Mesenchymal stem cell (in vitro differentiated cells and primary cell): ENCODE data around the gene TENM3.

Experiments used
- DNase-seq: peaks from one replicate; pipeline ENCODE4 v3.0.0-alpha.2; 2013
- H2AFZ ChIP-seq: one replicate; pipeline ENCODE4 v1.6.1; 2013; ENCODE audit warnings: low read depth, mild to moderate bottlenecking, control low read depth, inconsistent platforms, low read length, moderate library complexity
- H2AK5ac ChIP-seq: 2 replicates; pipeline ENCODE4 v1.6.1; 2013; ENCODE audit warnings: low read length, moderate library complexity, mild to moderate bottlenecking, inconsistent platforms; ENCODE audit not compliant: severe bottlenecking
- H2BK120ac ChIP-seq: one replicate; pipeline ENCODE4 v1.6.1; 2013; ENCODE audit warnings: low read depth, mild to moderate bottlenecking, inconsistent platforms, low read length, moderate library complexity
- H2BK12ac ChIP-seq, 2 experiments: one replicate each; pipeline ENCODE4 v1.6.1; 2013; ENCODE audit warnings: inconsistent platforms in 2 of 2, low read length in 2 of 2, mild to moderate bottlenecking in 2 of 2, moderate library complexity in 2 of 2, control low read depth in 1 of 2
- H2BK15ac ChIP-seq: one replicate; pipeline ENCODE4 v1.6.1; 2013; ENCODE audit warnings: mild to moderate bottlenecking, low read depth, inconsistent platforms; ENCODE audit not compliant: poor library complexity, severe bottlenecking
- H2BK5ac ChIP-seq: 2 replicates; pipeline ENCODE4 v1.6.1; 2013; ENCODE audit warnings: low read depth, mild to moderate bottlenecking, low read length, control low read depth, inconsistent platforms; ENCODE audit not compliant: poor library complexity, severe bottlenecking
- H3K14ac ChIP-seq, 2 experiments: one replicate each; pipeline ENCODE4 v1.6.1; 2013; ENCODE audit warnings: inconsistent platforms in 2 of 2, low read length in 2 of 2, control low read depth in 1 of 2, mild to moderate bottlenecking in 1 of 2, moderate library complexity in 1 of 2
- H3K18ac ChIP-seq, 2 experiments: one replicate each; pipeline ENCODE4 v1.6.1; 2013; ENCODE audit warnings: inconsistent platforms in 2 of 2, low read length in 2 of 2, control low read depth in 1 of 2, low read depth in 1 of 2, mild to moderate bottlenecking in 1 of 2
- H3K23ac ChIP-seq, 2 experiments: one replicate each; pipeline ENCODE4 v1.6.1; 2013; ENCODE audit warnings: inconsistent platforms in 2 of 2, low read length in 2 of 2, mild to moderate bottlenecking in 2 of 2, moderate library complexity in 2 of 2, control low read depth in 1 of 2
- H3K27ac ChIP-seq: 2 replicates; pipeline ENCODE4 v1.5.1; 2013; ENCODE audit warnings: mild to moderate bottlenecking, moderate library complexity, low read length, control low read depth, inconsistent platforms; ENCODE audit not compliant: poor library complexity, severe bottlenecking
- H3K27me3 ChIP-seq, 2 experiments: 2 replicates each; pipeline versions ENCODE4 v1.6.1 to v1.7.0; 2013; ENCODE audit warnings: low read length in 2 of 2, mild to moderate bottlenecking in 2 of 2, moderate library complexity in 2 of 2, control low read depth in 1 of 2, inconsistent platforms in 1 of 2; ENCODE audit not compliant: control insufficient read depth in 1 of 2, insufficient read depth in 1 of 2
- H3K36me3 ChIP-seq, 2 experiments: 2 replicates each; pipeline versions ENCODE4 v1.6.1 to v1.7.0; 2013; ENCODE audit warnings: low read length in 2 of 2, control low read depth in 1 of 2, inconsistent platforms in 1 of 2, low read depth in 1 of 2, mild to moderate bottlenecking in 1 of 2; ENCODE audit not compliant: insufficient read depth in 2 of 2, control insufficient read depth in 1 of 2
- H3K4ac ChIP-seq, 2 experiments: one replicate each; pipeline ENCODE4 v1.6.1; 2013; ENCODE audit warnings: inconsistent platforms in 2 of 2, low read length in 2 of 2, mild to moderate bottlenecking in 2 of 2, moderate library complexity in 2 of 2, control low read depth in 1 of 2, low read depth in 1 of 2
- H3K4me1 ChIP-seq: 2 replicates; pipeline ENCODE4 v1.6.1; 2013; ENCODE audit warnings: low read depth, low read length, control low read depth; ENCODE audit not compliant: control insufficient read depth, insufficient read depth
- H3K4me2 ChIP-seq: 2 replicates; pipeline ENCODE4 v1.6.1; 2013; ENCODE audit warnings: low read length, mild to moderate bottlenecking, inconsistent platforms; ENCODE audit not compliant: poor library complexity, severe bottlenecking
- H3K4me3 ChIP-seq, 2 experiments: 2 replicates each; pipeline versions ENCODE4 v1.5.1 to v1.7.0; 2013; ENCODE audit warnings: low read length in 2 of 2, mild to moderate bottlenecking in 2 of 2, control low read depth in 1 of 2, low read depth in 1 of 2; ENCODE audit not compliant: insufficient read depth in 1 of 2
- H3K79me1 ChIP-seq: replicated peaks from 2 replicates; pipeline ENCODE4 v1.6.1; 2013; ENCODE audit warnings: mild to moderate bottlenecking, control low read depth, low read length, inconsistent platforms; ENCODE audit not compliant: poor library complexity, severe bottlenecking
- H3K9ac ChIP-seq: 2 replicates; pipeline ENCODE4 v1.7.0; 2013; ENCODE audit warnings: mild to moderate bottlenecking, low read length, moderate library complexity
- H3K9me3 ChIP-seq: 2 replicates; pipeline ENCODE4 v1.7.0; 2013; ENCODE audit warnings: mild to moderate bottlenecking, low read length; ENCODE audit not compliant: control insufficient read depth
- H4K8ac ChIP-seq: one replicate; pipeline ENCODE4 v1.6.1; 2013; ENCODE audit warnings: inconsistent platforms, mild to moderate bottlenecking, low read length, moderate library complexity
- H4K91ac ChIP-seq: one replicate; pipeline ENCODE4 v1.6.1; 2013; ENCODE audit warnings: mild to moderate bottlenecking, low read length, inconsistent platforms
- WGBS: methylation state at CpG from one replicate; pipeline ENCODE4 v1.1.7; 2013; ENCODE audit warnings: mixed read lengths; 5-methylcytosine and 5-hydroxymethylcytosine counted together

The TENM3 gene

DNA sequence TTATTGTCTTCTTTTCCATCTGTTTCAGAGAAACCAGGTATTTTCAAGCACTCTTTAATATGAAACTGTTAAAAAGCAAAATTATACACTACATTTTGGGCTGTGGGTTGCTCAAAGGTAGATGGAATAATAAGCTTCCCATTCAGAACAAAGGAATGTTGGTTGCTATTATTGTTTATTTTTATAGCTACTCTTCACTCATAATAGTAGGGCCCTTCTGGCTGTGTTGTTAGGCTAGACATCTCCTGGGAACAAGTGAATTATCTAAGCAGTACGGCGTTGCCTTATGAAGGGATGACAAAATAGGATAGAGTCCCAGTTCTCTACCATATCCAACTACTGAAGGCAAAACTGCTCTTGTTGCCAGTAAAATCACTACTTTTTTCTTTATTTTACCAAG lies 34.2 kb downstream of the TENM3 start:
- Histone ChIP-seq H2BK15ac (no peak overlapping the region), H3K14ac (no peak overlapping the region), H4K8ac (no peak overlapping the region), H3K23ac (no peak overlapping the region), H3K9ac (no peak overlapping the region), H3K4me1 (no peaks in the 10 kb centered on the region), H2AFZ (no peak overlapping the region), H3K18ac (no peak overlapping the region), H2BK12ac (no peak overlapping the region), H3K27me3 (no peaks in the 10 kb centered on the region), H2AK5ac (no peak overlapping the region), H3K36me3 (no peaks in the 10 kb centered on the region), H2BK120ac (no peak overlapping the region), H4K91ac (no peak overlapping the region), H3K4me3 (no peak overlapping the region), H3K4ac (no peak overlapping the region), H3K79me1 (peaks cover 34% of the 10 kb centered on the region), H3K27ac (no peak overlapping the region), H3K4me2 (no peak overlapping the region), H3K9me3 (no peaks in the 10 kb centered on the region), H2BK5ac (no peak overlapping the region)
- DNase-seq: no peak
- 89% methylated on average over 2 of the region's 2 CpGs for WGBS

DNA sequence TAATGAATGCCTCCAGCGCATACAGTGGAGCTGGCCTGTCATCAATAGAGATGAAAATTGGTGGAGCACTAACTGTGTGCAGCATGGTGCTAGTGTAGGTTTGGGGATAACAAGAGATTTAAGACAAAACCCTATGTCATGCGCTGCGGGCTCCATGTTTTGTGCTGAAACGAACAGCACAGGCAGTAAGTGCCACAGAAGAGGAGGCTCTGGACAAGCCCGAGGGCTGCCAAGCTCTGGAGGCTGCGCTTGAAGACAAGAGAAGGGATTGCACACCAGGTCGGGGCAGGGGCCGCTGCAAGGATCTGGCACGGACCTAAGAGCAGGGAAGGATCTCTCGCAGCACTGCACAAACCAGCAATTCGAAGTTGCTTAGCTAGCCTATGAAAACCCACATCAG lies 35.5 kb downstream of the TENM3 start:
- no peak overlapping the region for H3K4ac ChIP-seq
- no peak overlapping the region for H4K8ac ChIP-seq
- H3K27me3 ChIP-seq: no peaks in the 10 kb centered on the region
- H3K18ac ChIP-seq: no peak overlapping the region
- no peak overlapping the region for H3K27ac ChIP-seq
- H3K9me3 ChIP-seq: no peaks in the 10 kb centered on the region
- no peaks in the 10 kb centered on the region for H3K4me1 ChIP-seq
- 88% methylated on average over 11 of the region's 11 CpGs for WGBS
- no peak overlapping the region for H2BK5ac ChIP-seq
- no peak overlapping the region for H3K4me3 ChIP-seq
- no peak overlapping the region for H3K9ac ChIP-seq
- H2BK15ac ChIP-seq: no peak overlapping the region
- H3K23ac ChIP-seq: no peak overlapping the region
- peaks cover 32% of the 10 kb centered on the region for H3K79me1 ChIP-seq
- H3K4me2 ChIP-seq: no peak overlapping the region
- H4K91ac ChIP-seq: no peak overlapping the region
- H2BK12ac ChIP-seq: no peak overlapping the region
- no peak overlapping the region for H3K14ac ChIP-seq
- no peaks in the 10 kb centered on the region for H3K36me3 ChIP-seq
- no peak overlapping the region for H2BK120ac ChIP-seq
- H2AFZ ChIP-seq: no peak overlapping the region
- no peak overlapping the region for H2AK5ac ChIP-seq
- DNase-seq: no peak

DNA sequence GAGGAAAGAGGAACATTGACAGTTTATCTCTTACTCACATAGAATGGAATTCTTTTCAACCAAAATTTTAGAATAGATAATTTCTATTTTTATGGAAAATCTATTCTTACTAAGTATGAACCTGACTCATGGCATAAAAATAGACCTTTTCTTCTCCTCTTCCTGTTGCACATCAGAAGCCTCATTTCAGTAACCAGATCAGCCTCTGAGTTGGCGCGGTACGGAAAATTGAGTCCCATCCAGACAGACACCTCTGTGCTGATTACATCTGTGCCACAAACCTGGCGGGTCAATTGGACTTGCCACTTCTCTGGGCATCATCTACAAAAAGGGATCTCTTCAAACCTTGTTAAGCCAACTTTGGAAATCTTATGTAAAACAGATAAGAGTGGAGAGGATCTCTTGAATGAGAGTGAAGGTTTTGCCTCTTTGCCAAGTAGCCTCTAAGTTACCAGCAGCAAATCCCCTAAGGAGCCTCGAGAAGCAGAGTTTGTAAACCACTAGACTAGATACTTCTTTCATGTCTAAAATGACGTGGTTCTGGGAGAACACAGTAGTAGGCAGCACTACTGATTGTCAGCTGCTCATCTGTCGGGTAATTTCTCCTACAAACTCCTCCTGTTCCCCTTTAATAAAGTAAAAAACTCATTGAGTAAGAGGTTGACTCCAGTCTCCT lies 37.4 kb downstream of the TENM3 start:
- Histone ChIP-seq H3K18ac (no peak overlapping the region), H3K79me1 (peaks cover 26% of the 10 kb centered on the region), H2BK120ac (no peak overlapping the region), H3K36me3 (no peaks in the 10 kb centered on the region), H2AFZ (no peak overlapping the region), H2BK5ac (no peak overlapping the region), H3K4me3 (no peak overlapping the region), H4K8ac (no peak overlapping the region), H2AK5ac (no peak overlapping the region), H4K91ac (no peak overlapping the region), H3K27ac (no peak overlapping the region), H3K9ac (peak overlapping the region; percentile 22), H3K4me1 (no peaks in the 10 kb centered on the region), H3K4ac (no peak overlapping the region), H3K9me3 (no peaks in the 10 kb centered on the region), H3K23ac (no peak overlapping the region), H3K4me2 (no peak overlapping the region), H2BK15ac (no peak overlapping the region), H3K27me3 (no peaks in the 10 kb centered on the region), H2BK12ac (no peak overlapping the region), H3K14ac (no peak overlapping the region)
- DNase-seq: no peak
- 85% methylated on average over 6 of the region's 7 CpGs for WGBS

DNA sequence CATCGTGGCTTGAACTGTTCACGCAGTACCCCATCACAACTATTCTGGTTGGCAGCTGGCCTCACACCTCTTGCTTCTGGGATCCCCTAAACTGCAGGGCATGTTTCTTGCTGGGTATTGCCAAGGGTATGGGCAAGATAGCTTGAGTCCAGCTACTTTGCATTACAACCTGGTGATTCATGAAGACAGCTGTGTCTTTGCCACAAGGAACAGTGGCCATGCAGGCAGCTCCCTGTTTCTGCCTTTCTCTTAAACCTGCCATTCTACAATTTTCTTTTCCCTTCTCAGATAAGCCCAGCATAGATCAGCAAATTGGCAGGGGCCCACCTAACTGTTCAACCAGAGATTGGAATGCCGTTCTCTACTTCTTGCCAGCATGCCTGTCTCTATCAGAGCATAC lies 42.8 kb downstream of the TENM3 start:
- Histone ChIP-seq H4K8ac (no peak overlapping the region), H2BK12ac (no peak overlapping the region), H3K9ac (no peak overlapping the region), H3K4me1 (peaks cover 10% of the 10 kb centered on the region), H3K79me1 (peaks cover 27% of the 10 kb centered on the region), H3K4ac (no peak overlapping the region), H4K91ac (no peak overlapping the region), H3K36me3 (no peaks in the 10 kb centered on the region), H3K23ac (no peak overlapping the region), H3K14ac (no peak overlapping the region), H3K27ac (no peak overlapping the region), H3K9me3 (no peaks in the 10 kb centered on the region), H3K4me2 (no peak overlapping the region), H3K27me3 (no peaks in the 10 kb centered on the region), H2AK5ac (peak overlapping the region; percentile 79), H3K4me3 (no peak overlapping the region), H2BK120ac (no peak overlapping the region), H3K18ac (no peak overlapping the region), H2BK5ac (no peak overlapping the region), H2AFZ (no peak overlapping the region), H2BK15ac (no peak overlapping the region)
- no peak for DNase-seq
- 94% methylated on average over 3 of the region's 3 CpGs for WGBS
